MM.1S (cell line): ENCODE data around the gene DKKL1.

Source experiments
- CTCF ChIP-seq: fragments of 300-600 bp; sonication (generic); IDR thresholded peaks from 2 replicates; pipeline ENCODE4 v1.5.1; 2016; ENCODE audit warnings: antibody characterized with exemption, low read length, mixed read lengths
- EZH2 ChIP-seq: fragments of 300-600 bp; sonication (generic); optimal IDR thresholded peaks from 2 replicates; pipeline ENCODE3; 2017; ENCODE audit warnings: low read depth, mild to moderate bottlenecking, antibody characterized with exemption, low read length, mixed read lengths
- EZH2phosphoT487 ChIP-seq: fragments of 300-600 bp; sonication (generic); IDR thresholded peaks from 2 replicates; pipeline ENCODE4 v1.6.1; 2018; ENCODE audit warnings: antibody characterized with exemption, low read length

GRCh38 chr19:49347835-49348234 is 15.8 kb upstream of the DKKL1 start:
- TF ChIP-seq CTCF (no peak), EZH2phosphoT487 (no peak), EZH2 (no peak)
